Mesendoderm (in vitro differentiated cells): ENCODE results near the gene TNFRSF14. TPM values are rescaled to one million over a fixed set of nuclear protein-coding genes. Genes with fewer than 3 reads are reported as not detected.

Experiments used
- DNase-seq: peaks from one replicate; pipeline ENCODE4 v3.0.0; 2013
- H2AK5ac ChIP-seq: 2 replicates; pipeline ENCODE4 v1.6.1; 2013; ENCODE audit warnings: low read length, inconsistent platforms
- H2BK120ac ChIP-seq: 2 replicates; pipeline ENCODE4 v1.6.1; 2013; ENCODE audit warnings: low read depth, mild to moderate bottlenecking, low read length, moderate library complexity, mixed read lengths
- H2BK15ac ChIP-seq: replicated peaks from 2 replicates; pipeline ENCODE4 v1.6.1; 2013; ENCODE audit warnings: low read depth, mild to moderate bottlenecking, moderate library complexity
- H2BK5ac ChIP-seq: 2 replicates; pipeline ENCODE4 v1.6.1; 2013; ENCODE audit warnings: low read length, inconsistent platforms
- H3K18ac ChIP-seq: 2 replicates; pipeline ENCODE4 v1.6.1; 2013; ENCODE audit warnings: mild to moderate bottlenecking, low read length, mixed read lengths
- H3K23ac ChIP-seq: one replicate; pipeline ENCODE4 v1.6.1; 2013; ENCODE audit warnings: low read length
- H3K27ac ChIP-seq: 2 replicates; pipeline ENCODE4 v1.5.1; 2013; ENCODE audit warnings: low read depth, mild to moderate bottlenecking, inconsistent platforms, low read length, moderate library complexity
- H3K27me3 ChIP-seq: 2 replicates; pipeline ENCODE4 v1.6.1; 2013; ENCODE audit warnings: low read length, control low read depth, mild to moderate bottlenecking, inconsistent platforms; ENCODE audit not compliant: insufficient read depth, poor library complexity
- H3K36me3 ChIP-seq: 2 replicates; pipeline ENCODE4 v1.6.1; 2013; ENCODE audit warnings: low read length, inconsistent platforms; ENCODE audit not compliant: control insufficient read depth, insufficient read depth
- H3K4ac ChIP-seq: one replicate; pipeline ENCODE4 v1.6.1; 2013; ENCODE audit warnings: low read depth, mild to moderate bottlenecking, low read length, moderate library complexity
- H3K4me1 ChIP-seq: 2 replicates; pipeline ENCODE4 v1.6.1; 2013; ENCODE audit warnings: low read depth, low read length, inconsistent platforms; ENCODE audit not compliant: control insufficient read depth
- H3K4me2 ChIP-seq: 2 replicates; pipeline ENCODE4 v1.6.1; 2013; ENCODE audit warnings: low read length
- H3K4me3 ChIP-seq: 2 replicates; pipeline ENCODE4 v1.5.1; 2013; ENCODE audit warnings: mild to moderate bottlenecking, low read length
- H3K56ac ChIP-seq: one replicate; pipeline ENCODE4 v1.6.1; 2013; ENCODE audit warnings: low read length
- H3K79me1 ChIP-seq: 2 replicates; pipeline ENCODE4 v1.6.1; 2013; ENCODE audit warnings: low read length, inconsistent platforms
- H3K79me2 ChIP-seq: 2 replicates; pipeline ENCODE4 v1.6.1; 2013; ENCODE audit warnings: mild to moderate bottlenecking, low read length; ENCODE audit not compliant: control insufficient read depth, insufficient read depth
- H3K9ac ChIP-seq: 2 replicates; pipeline ENCODE4 v1.6.1; 2013; ENCODE audit warnings: low read length, inconsistent platforms
- H4K5ac ChIP-seq: one replicate; pipeline ENCODE4 v1.6.1; 2013; ENCODE audit warnings: low read length
- H4K8ac ChIP-seq: one replicate; pipeline ENCODE4 v1.6.1; 2013; ENCODE audit warnings: low read depth, mild to moderate bottlenecking, control low read depth, low read length, moderate library complexity
- WGBS: extraction: QIAGEN DNeasy Blood & Tissue Kit; methylation state at CpG from one replicate; pipeline ENCODE4 v1.1.7; 2013; ENCODE audit warnings: low lambda C conversion rate, missing lambda C conversion rate; ENCODE audit not compliant: insufficient coverage; ENCODE audit errors: extremely low coverage; 5-methylcytosine and 5-hydroxymethylcytosine counted together
- polyA plus RNA-seq, 2 experiments: library from polyadenylated mRNA; stranded (reverse); fragments of 200-250 nt; gene quantifications; one replicate each; pipeline ENCODE4 v1.2.3, GENCODE V29; 2013

TNFRSF14 gene
- 0.08 TPM for polyA plus RNA-seq (2013, experiment 1 of 2)
- 0.04 TPM for polyA plus RNA-seq (2013, experiment 2 of 2)

DNA sequence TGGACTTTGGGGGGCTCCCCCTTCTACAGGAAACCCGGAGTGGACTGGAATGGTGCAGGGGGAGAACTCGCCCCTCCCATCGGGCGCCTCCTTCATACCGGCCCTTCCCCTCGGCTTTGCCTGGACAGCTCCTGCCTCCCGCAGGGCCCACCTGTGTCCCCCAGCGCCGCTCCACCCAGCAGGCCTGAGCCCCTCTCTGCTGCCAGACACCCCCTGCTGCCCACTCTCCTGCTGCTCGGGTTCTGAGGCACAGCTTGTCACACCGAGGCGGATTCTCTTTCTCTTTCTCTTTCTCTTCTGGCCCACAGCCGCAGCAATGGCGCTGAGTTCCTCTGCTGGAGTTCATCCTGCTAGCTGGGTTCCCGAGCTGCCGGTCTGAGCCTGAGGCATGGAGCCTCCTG is at the start of gene TNFRSF14:
TSS of gene TNFRSF14 (plus strand) at position 95 of the 401 bp plus-strand sequence. CDS start at position 389, 294 bp downstream.
- Histone ChIP-seq H3K4me1 (no peaks in the 10 kb centered on the region), H3K79me2 (no peaks in the 10 kb centered on the region), H3K36me3 (no peaks in the 10 kb centered on the region), H3K4me2 (no peak within 1 kb of the TSS), H2BK120ac (no peak within 1 kb of the TSS), H3K9ac (no peak within 1 kb of the TSS), H4K8ac (no peak within 1 kb of the TSS), H4K5ac (no peak within 1 kb of the TSS), H3K79me1 (no peaks in the 10 kb centered on the region), H3K4ac (no peak within 1 kb of the TSS), H3K18ac (no peak within 1 kb of the TSS), H3K27ac (no peak within 1 kb of the TSS), H3K4me3 (no peak within 1 kb of the TSS), H2AK5ac (no peak within 1 kb of the TSS), H3K27me3 (no peaks in the 10 kb centered on the region), H3K56ac (peak within 1 kb of the TSS; percentile 15), H2BK15ac (no peak within 1 kb of the TSS), H3K23ac (no peak within 1 kb of the TSS), H2BK5ac (no peak within 1 kb of the TSS)
- WGBS = no CpG with 5 or more reads among the region's 16 CpGs
- DNase-seq = no peak

DNA sequence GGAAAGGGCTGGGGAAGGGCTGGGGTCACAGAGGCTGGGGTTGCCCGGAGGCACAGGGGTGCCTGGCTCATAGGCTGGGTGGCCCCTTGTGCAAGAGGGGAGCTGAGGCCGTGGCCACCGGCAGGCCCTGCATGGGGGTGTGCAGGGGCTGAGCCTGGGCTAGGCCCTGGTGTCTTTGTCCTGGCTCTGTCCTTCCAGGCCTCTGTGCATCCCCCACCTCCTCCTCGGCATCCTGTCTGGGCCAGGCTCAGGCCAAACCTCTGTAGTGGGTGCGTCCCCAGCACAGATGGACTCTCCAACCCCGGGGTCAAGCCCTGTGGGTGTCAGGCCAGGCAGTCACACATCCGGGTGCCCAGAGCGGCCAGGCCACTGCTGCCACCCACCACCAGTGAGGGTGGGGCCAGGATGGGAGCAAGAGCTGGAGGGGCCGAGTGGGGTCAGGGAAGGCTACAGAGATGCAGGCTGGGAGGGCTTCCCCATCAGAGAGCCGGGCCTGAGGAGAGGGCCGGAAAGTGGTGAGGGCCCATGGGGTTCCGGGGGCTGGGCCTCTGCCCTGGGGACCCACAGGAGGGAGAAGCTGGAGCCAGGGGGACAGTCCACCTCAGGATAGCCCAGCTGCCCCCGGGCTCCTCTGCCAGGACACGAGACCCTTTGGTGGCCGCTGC is 49.1 kb upstream of the TNFRSF14 start:
- no peak for DNase-seq
- H3K4me1 ChIP-seq = no peaks in the 10 kb centered on the region
- H3K23ac ChIP-seq = no peak overlapping the region
- H3K4me3 ChIP-seq = no peak overlapping the region
- no peaks in the 10 kb centered on the region for H3K27me3 ChIP-seq
- H2BK5ac ChIP-seq = no peak overlapping the region
- H3K27ac ChIP-seq = no peak overlapping the region
- H4K8ac ChIP-seq = no peak overlapping the region
- no CpG with 5 or more reads among the region's 15 CpGs for WGBS
- no peak overlapping the region for H3K18ac ChIP-seq
- no peak overlapping the region for H3K4ac ChIP-seq
- no peak overlapping the region for H3K9ac ChIP-seq
- H2BK120ac ChIP-seq = no peak overlapping the region
- no peaks in the 10 kb centered on the region for H3K79me2 ChIP-seq
- no peak overlapping the region for H4K5ac ChIP-seq
- peaks cover 8% of the 10 kb centered on the region for H3K36me3 ChIP-seq
- H3K4me2 ChIP-seq = no peak overlapping the region
- H3K56ac ChIP-seq = no peak overlapping the region
- no peak overlapping the region for H2AK5ac ChIP-seq
- no peak overlapping the region for H2BK15ac ChIP-seq
- H3K79me1 ChIP-seq = no peaks in the 10 kb centered on the region

DNA sequence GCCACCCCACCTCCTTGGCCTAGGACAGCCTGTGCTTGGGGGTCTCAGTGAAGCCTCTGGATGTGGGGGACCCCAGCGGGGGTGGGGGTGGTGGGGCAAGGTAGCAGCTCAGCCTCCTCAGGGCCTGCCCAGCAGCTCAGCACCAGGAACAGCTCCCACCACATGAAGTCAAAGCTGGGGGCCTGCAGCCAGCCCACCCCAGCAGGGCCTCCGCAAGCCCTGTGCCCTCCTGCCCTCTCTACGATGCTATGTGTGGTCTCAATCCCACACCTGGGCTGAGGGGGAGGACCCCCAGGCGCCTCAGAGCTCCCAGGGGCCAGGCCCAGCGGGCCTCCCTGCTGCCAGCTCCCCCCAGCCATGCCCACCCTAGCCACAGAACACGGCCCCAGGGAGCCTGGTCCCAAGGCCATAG is 48.4 kb upstream of the TNFRSF14 start:
- Histone ChIP-seq H3K4me3 (no peak overlapping the region), H3K79me1 (no peaks in the 10 kb centered on the region), H3K9ac (no peak overlapping the region), H3K36me3 (peaks cover 8% of the 10 kb centered on the region), H4K8ac (no peak overlapping the region), H2BK120ac (no peak overlapping the region), H3K56ac (no peak overlapping the region), H2BK15ac (no peak overlapping the region), H3K4me1 (no peaks in the 10 kb centered on the region), H3K27me3 (no peaks in the 10 kb centered on the region), H2BK5ac (no peak overlapping the region), H3K4ac (no peak overlapping the region), H2AK5ac (no peak overlapping the region), H3K4me2 (no peak overlapping the region), H4K5ac (no peak overlapping the region), H3K23ac (no peak overlapping the region), H3K27ac (no peak overlapping the region), H3K18ac (no peak overlapping the region), H3K79me2 (no peaks in the 10 kb centered on the region)
- no CpG with 5 or more reads among the region's 6 CpGs for WGBS
- DNase-seq = no peak

- Histone ChIP-seq H4K8ac (no peak overlapping the region), H3K27me3 (no peaks in the 10 kb centered on the region), H3K79me2 (no peaks in the 10 kb centered on the region), H3K23ac (no peak overlapping the region), H3K4ac (no peak overlapping the region), H3K27ac (no peak overlapping the region), H3K36me3 (peaks cover 10% of the 10 kb centered on the region), H3K4me2 (no peak overlapping the region), H3K4me3 (no peak overlapping the region), H2BK5ac (no peak overlapping the region), H2AK5ac (no peak overlapping the region), H4K5ac (no peak overlapping the region), H2BK15ac (no peak overlapping the region), H3K18ac (no peak overlapping the region), H3K9ac (no peak overlapping the region), H2BK120ac (no peak overlapping the region), H3K56ac (no peak overlapping the region), H3K4me1 (no peaks in the 10 kb centered on the region), H3K79me1 (no peaks in the 10 kb centered on the region)
- DNase-seq = no peak
- no CpG with 5 or more reads among the region's 24 CpGs for WGBS
These were observed 48.0 kb upstream of the TNFRSF14 start for GRCh38 chr1:2508180-2508579.

DNA sequence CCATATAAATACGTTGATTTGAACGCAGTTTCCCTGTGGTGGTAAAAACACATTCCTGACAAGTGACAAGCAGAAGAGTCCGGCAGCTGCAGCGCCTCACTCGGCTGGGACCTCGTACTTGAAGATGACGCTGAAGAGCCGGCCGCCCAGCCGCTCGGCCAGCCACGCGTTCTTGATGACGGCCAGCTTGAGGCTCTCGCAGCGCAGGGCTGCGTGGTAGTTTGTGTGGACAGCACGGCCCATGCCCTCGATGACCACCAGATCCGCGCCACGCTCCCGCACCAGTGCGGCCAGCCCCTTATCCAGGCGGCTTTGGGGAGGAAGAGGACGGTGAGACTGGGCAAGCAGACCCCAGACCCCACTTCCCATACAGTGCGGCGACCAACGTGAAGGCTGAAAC is 47.4 kb upstream of the TNFRSF14 start:
- Histone ChIP-seq H3K18ac (no peak overlapping the region), H3K79me1 (no peaks in the 10 kb centered on the region), H3K27me3 (no peaks in the 10 kb centered on the region), H3K4ac (no peak overlapping the region), H3K27ac (no peak overlapping the region), H2BK120ac (no peak overlapping the region), H3K9ac (no peak overlapping the region), H2BK5ac (no peak overlapping the region), H4K5ac (no peak overlapping the region), H3K56ac (no peak overlapping the region), H3K4me2 (no peak overlapping the region), H2AK5ac (no peak overlapping the region), H3K4me1 (no peaks in the 10 kb centered on the region), H3K4me3 (no peak overlapping the region), H4K8ac (no peak overlapping the region), H3K79me2 (no peaks in the 10 kb centered on the region), H2BK15ac (no peak overlapping the region), H3K23ac (no peak overlapping the region), H3K36me3 (peaks cover 10% of the 10 kb centered on the region)
- WGBS = no CpG with 5 or more reads among the region's 29 CpGs
- no peak for DNase-seq

- Histone ChIP-seq H2AK5ac (no peak overlapping the region), H3K79me1 (no peaks in the 10 kb centered on the region), H3K79me2 (no peaks in the 10 kb centered on the region), H3K4me3 (no peak overlapping the region), H3K36me3 (peaks cover 10% of the 10 kb centered on the region), H3K27me3 (no peaks in the 10 kb centered on the region), H3K18ac (no peak overlapping the region), H3K23ac (no peak overlapping the region), H3K56ac (no peak overlapping the region), H3K4ac (no peak overlapping the region), H3K9ac (no peak overlapping the region), H2BK120ac (no peak overlapping the region), H2BK15ac (no peak overlapping the region), H3K4me1 (no peaks in the 10 kb centered on the region), H4K8ac (no peak overlapping the region), H3K4me2 (no peak overlapping the region), H2BK5ac (no peak overlapping the region), H4K5ac (no peak overlapping the region), H3K27ac (no peak overlapping the region)
- WGBS = no CpG with 5 or more reads among the region's 11 CpGs
- DNase-seq = no peak
These were observed 46.6 kb upstream of the TNFRSF14 start for GRCh38 chr1:2509589-2509988.
